ENCODE measurements around the gene FKBP3. TPM values are rescaled to one million over a fixed set of nuclear protein-coding genes. Genes with fewer than 3 reads are reported as not detected.

FKBP3 gene
- total and polyA plus RNA-seq, 2 experiments from 2014 or later: 114 to 699 TPM

DNA sequence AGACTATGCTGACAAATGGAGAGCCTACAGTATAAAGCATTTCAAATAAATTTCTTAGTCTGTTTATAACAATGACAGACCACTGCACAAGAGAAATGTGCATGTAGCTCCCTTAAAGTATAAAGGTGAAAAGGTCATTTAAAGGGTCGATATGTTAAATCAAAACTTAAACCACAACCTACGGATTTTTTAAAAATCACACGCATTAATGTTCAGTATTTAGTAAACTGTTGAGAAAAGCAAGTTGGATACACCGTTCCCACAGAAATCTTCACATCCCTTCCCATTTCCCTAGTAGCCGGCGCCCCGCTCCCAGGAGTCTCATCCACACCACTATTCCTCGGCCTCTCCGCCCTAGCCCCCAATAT, 614 bp downstream of the FKBP3 start:
- Histone ChIP-seq H3F3A (replicated peaks; ENCODE audit: low read depth) (no peaks in the 10 kb centered on the region), H4K20me1 (replicated peaks; ENCODE audit: insufficient read depth) (peaks cover 26% of the 10 kb centered on the region; the same call in 1 of the 2 replicates), H3K27ac (ENCODE audit: low read depth) (peak overlapping the region; percentile 93), H3K4me3 (peak overlapping the region; percentile 91), H3K36me3 (ENCODE audit: insufficient read depth) (peaks cover 9% of the 10 kb centered on the region; the same call in 1 of the 2 replicates), H3K4me2 (peak overlapping the region; percentile 78), H3K4me1 (ENCODE audit: insufficient read depth) (peaks cover 19% of the 10 kb centered on the region; the same call in 1 of the 2 replicates), H3K79me2 (replicated peaks; ENCODE audit: insufficient read depth) (peaks cover 72% of the 10 kb centered on the region), H2AFZ (peak overlapping the region; percentile 68), H3K9me2 (ENCODE audit: insufficient read depth) (no peaks in the 10 kb centered on the region), H3K27me3 (ENCODE audit: insufficient read depth) (no peaks in the 10 kb centered on the region)
- ATAC-seq: peak; percentile 9
- Mint-ChIP-seq H3K9me3 (no peaks in the 10 kb centered on the region), H3K27ac (peak overlapping the region; percentile 100), H3K4me1 (peaks cover 12% of the 10 kb centered on the region; the same call in 2 of the 3 replicates), H3K4me3 (peak overlapping the region; percentile 97), H3K27me3 (ENCODE audit: insufficient read depth, low read depth, poor library complexity) (peaks cover 9% of the 10 kb centered on the region), H3K36me3 (ENCODE audit: low read depth) (peaks cover 3% of the 10 kb centered on the region)
- TF ChIP-seq, protein P1, sequence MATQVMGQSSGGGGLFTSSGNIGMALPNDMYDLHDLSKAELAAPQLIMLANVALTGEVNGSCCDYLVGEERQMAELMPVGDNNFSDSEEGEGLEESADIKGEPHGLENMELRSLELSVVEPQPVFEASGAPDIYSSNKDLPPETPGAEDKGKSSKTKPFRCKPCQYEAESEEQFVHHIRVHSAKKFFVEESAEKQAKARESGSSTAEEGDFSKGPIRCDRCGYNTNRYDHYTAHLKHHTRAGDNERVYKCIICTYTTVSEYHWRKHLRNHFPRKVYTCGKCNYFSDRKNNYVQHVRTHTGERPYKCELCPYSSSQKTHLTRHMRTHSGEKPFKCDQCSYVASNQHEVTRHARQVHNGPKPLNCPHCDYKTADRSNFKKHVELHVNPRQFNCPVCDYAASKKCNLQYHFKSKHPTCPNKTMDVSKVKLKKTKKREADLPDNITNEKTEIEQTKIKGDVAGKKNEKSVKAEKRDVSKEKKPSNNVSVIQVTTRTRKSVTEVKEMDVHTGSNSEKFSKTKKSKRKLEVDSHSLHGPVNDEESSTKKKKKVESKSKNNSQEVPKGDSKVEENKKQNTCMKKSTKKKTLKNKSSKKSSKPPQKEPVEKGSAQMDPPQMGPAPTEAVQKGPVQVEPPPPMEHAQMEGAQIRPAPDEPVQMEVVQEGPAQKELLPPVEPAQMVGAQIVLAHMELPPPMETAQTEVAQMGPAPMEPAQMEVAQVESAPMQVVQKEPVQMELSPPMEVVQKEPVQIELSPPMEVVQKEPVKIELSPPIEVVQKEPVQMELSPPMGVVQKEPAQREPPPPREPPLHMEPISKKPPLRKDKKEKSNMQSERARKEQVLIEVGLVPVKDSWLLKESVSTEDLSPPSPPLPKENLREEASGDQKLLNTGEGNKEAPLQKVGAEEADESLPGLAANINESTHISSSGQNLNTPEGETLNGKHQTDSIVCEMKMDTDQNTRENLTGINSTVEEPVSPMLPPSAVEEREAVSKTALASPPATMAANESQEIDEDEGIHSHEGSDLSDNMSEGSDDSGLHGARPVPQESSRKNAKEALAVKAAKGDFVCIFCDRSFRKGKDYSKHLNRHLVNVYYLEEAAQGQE (IDR thresholded peaks at IDR 0.05; ENCODE audit: unreplicated experiment): no peak
- TF ChIP-seq, protein P2, sequence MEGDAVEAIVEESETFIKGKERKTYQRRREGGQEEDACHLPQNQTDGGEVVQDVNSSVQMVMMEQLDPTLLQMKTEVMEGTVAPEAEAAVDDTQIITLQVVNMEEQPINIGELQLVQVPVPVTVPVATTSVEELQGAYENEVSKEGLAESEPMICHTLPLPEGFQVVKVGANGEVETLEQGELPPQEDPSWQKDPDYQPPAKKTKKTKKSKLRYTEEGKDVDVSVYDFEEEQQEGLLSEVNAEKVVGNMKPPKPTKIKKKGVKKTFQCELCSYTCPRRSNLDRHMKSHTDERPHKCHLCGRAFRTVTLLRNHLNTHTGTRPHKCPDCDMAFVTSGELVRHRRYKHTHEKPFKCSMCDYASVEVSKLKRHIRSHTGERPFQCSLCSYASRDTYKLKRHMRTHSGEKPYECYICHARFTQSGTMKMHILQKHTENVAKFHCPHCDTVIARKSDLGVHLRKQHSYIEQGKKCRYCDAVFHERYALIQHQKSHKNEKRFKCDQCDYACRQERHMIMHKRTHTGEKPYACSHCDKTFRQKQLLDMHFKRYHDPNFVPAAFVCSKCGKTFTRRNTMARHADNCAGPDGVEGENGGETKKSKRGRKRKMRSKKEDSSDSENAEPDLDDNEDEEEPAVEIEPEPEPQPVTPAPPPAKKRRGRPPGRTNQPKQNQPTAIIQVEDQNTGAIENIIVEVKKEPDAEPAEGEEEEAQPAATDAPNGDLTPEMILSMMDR (conservative IDR thresholded peaks at IDR 0.05; ENCODE audit: low read depth in 2 of 2): no peak
- TF ChIP-seq JUNB (IDR thresholded peaks at IDR 0.05; ENCODE audit: unreplicated experiment) (no peak), EZH2phosphoT487 (IDR thresholded peaks at IDR 0.05; ENCODE audit: unreplicated experiment) (no peak), STAT1 (IDR thresholded peaks at IDR 0.05; ENCODE audit: unreplicated experiment) (no peak), ZNF114 (CRISPR knock-in tag; IDR thresholded peaks at IDR 0.05) (no peak), ZNF331 (CRISPR knock-in tag; IDR thresholded peaks at IDR 0.05; ENCODE audit: low read depth) (no peak)
- no peak for DNase-seq (ENCODE audit: low spot score)

DNA sequence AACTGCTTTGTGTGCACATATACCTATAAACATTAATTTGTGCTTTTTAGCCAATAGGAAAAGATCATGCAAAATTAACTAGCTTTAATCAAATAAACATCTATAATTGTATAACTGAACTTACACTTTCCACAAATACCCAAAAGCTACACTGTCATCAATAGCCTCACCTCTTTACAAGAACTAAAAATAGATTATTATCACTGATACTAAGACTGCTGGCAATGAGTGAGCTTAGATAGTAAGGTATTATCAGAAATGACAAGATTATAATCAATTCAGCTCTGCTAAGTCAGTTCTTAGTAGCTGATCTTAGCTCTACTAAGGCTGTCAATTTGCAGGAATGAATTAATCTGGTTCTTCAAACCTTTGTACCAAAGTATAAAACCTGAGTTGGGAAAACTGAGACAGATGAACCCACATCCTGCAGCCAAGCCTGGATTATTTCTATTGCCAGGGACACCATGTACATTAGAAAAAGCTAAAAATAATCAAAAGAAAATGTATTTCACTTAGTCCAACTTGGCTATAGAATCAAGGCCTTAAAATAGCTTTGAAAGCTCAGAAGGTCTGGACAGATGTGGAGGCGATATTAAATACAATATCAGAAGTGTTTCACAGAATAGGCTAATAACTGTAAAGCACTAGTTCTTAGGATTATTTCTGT, 5.2 kb downstream of the FKBP3 start:
- Histone ChIP-seq H3K4me1 (ENCODE audit: insufficient read depth) (peaks cover 6% of the 10 kb centered on the region; the same call in 1 of the 2 replicates), H3F3A (replicated peaks; ENCODE audit: low read depth) (no peaks in the 10 kb centered on the region), H3K36me3 (ENCODE audit: insufficient read depth) (peaks cover 26% of the 10 kb centered on the region), H3K27me3 (ENCODE audit: insufficient read depth) (no peaks in the 10 kb centered on the region), H3K4me2 (no peak overlapping the region), H3K9me2 (ENCODE audit: insufficient read depth) (no peaks in the 10 kb centered on the region), H4K20me1 (replicated peaks; ENCODE audit: insufficient read depth) (peaks cover 21% of the 10 kb centered on the region), H3K4me3 (no peak overlapping the region), H3K79me2 (replicated peaks; ENCODE audit: insufficient read depth) (peaks cover 59% of the 10 kb centered on the region), H2AFZ (no peak overlapping the region), H3K27ac (ENCODE audit: low read depth) (no peak overlapping the region)
- Mint-ChIP-seq H3K9me3 (no peaks in the 10 kb centered on the region), H3K36me3 (ENCODE audit: low read depth) (peaks cover 31% of the 10 kb centered on the region), H3K27ac (no peak overlapping the region), H3K4me3 (no peak overlapping the region), H3K27me3 (ENCODE audit: insufficient read depth, low read depth, poor library complexity) (peaks cover 3% of the 10 kb centered on the region), H3K4me1 (0 out of 3 replicates have a peak, but pooled peaks cover 2% of the 10 kb centered on the region)
- DNase-seq (ENCODE audit: low spot score): no peak
- no peak for ATAC-seq
- TF ChIP-seq STAT1 (IDR thresholded peaks at IDR 0.05; ENCODE audit: unreplicated experiment) (no peak), NANOG (IDR thresholded peaks at IDR 0.05; ENCODE audit: borderline replicate concordance) (no peak), JUNB (IDR thresholded peaks at IDR 0.05; ENCODE audit: unreplicated experiment) (no peak), POLR2AphosphoS5 (IDR thresholded peaks at IDR 0.05; ENCODE audit: low read depth) (no peak)
- TF ChIP-seq, protein P3, sequence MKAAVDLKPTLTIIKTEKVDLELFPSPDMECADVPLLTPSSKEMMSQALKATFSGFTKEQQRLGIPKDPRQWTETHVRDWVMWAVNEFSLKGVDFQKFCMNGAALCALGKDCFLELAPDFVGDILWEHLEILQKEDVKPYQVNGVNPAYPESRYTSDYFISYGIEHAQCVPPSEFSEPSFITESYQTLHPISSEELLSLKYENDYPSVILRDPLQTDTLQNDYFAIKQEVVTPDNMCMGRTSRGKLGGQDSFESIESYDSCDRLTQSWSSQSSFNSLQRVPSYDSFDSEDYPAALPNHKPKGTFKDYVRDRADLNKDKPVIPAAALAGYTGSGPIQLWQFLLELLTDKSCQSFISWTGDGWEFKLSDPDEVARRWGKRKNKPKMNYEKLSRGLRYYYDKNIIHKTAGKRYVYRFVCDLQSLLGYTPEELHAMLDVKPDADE (IDR thresholded peaks at IDR 0.05): no peak
- TF ChIP-seq, protein P2 (conservative IDR thresholded peaks at IDR 0.05; ENCODE audit: low read depth in 2 of 2): no peak
